Activated B cell treated with CpG ODN at 0.5 μM for 24 hours (primary cell): ENCODE data around the gene SULT1C4. TPM values are rescaled to one million over a fixed set of nuclear protein-coding genes. Genes with fewer than 3 reads are reported as not detected.

ENCODE experiments used
- ATAC-seq: fragments of 200-7000 bp; cut with Tn5 transposase; one replicate; pipeline ENCODE4 v1.10.0; 2021; ENCODE audit warnings: low read depth, mild to moderate bottlenecking, moderate library complexity
- CTCF ChIA-PET: fragments of 350-600 bp; sonication (Branson Sonifier 250); formaldehyde crosslinking; loops from one replicate; lab custom pipeline; 2021; ENCODE audit warnings: antibody characterized with exemption; lab: Charles Lee
- POLR2A ChIA-PET: fragments of 350-600 bp; sonication (Branson Sonifier 250); formaldehyde crosslinking; loops from one replicate; lab custom pipeline; 2021; ENCODE audit warnings: antibody characterized with exemption; lab: Charles Lee
- DNase-seq: peaks from one replicate; pipeline ENCODE4 v3.0.0; 2022
- H3K27ac Mint-ChIP-seq: one replicate; pipeline ENCODE4 v1.8.0; 2020; ENCODE audit warnings: mixed read lengths
- H3K27me3 Mint-ChIP-seq: one replicate; pipeline ENCODE4 v1.8.0; 2021; ENCODE audit warnings: mixed read lengths
- H3K36me3 Mint-ChIP-seq: one replicate; pipeline ENCODE4 v1.8.0; 2021; ENCODE audit warnings: low read depth, mixed read lengths
- H3K4me1 Mint-ChIP-seq: one replicate; pipeline ENCODE4 v1.8.0; 2021; ENCODE audit warnings: mixed read lengths
- H3K4me3 Mint-ChIP-seq: one replicate; pipeline ENCODE4 v1.8.0; 2020; ENCODE audit warnings: mild to moderate bottlenecking, mixed read lengths
- H3K9me3 Mint-ChIP-seq: one replicate; pipeline ENCODE4 v1.8.0; 2020; ENCODE audit warnings: mixed read lengths
- CTCF ChIP-seq: fragments of 200-600 bp; IDR thresholded peaks from one replicate; pipeline ENCODE4 v1.8.0; 2022; ENCODE audit warnings: antibody characterized with exemption, mild to moderate bottlenecking
- intact Hi-C: fragments of 100-400 bp; cut with micrococcal nuclease; formaldehyde crosslinking; loops from one replicate; pipeline ENCODE4 v1.15.1; 2024
- total RNA-seq: library from RNA; stranded (reverse); gene quantifications from 2 replicates; pipeline ENCODE4 v1.2.3, GENCODE V29; 2022

Gene SULT1C4
- total RNA-seq, 1 donor from 2014 or later = not detected

GRCh38 chr2:108436976-108437375 is 59.2 kb downstream of the SULT1C4 start:
- TF ChIP-seq CTCF = no peak
- Mint-ChIP-seq H3K9me3 (no peaks in the 10 kb centered on the region), H3K4me1 (peaks cover 6% of the 10 kb centered on the region), H3K27ac (no peak overlapping the region), H3K4me3 (no peak overlapping the region), H3K27me3 (peaks cover under 1% of the 10 kb centered on the region), H3K36me3 (no peaks in the 10 kb centered on the region)
- no peak for ATAC-seq
- POLR2A ChIA-PET = no interaction called here
- intact Hi-C loops = no loop called here
- DNase-seq = no peak
- CTCF ChIA-PET = no interaction called here

Other genes with a start within 250 kb of the SULT1C4 start
- not detected in 2 replicates for gene SULT1C3, start 138.0 kb upstream of the SULT1C4 start, total RNA-seq
- not detected in 2 replicates for gene SULT1C2, start 89.1 kb upstream of the SULT1C4 start, total RNA-seq
- gene GCC2, start 71.3 kb downstream of the SULT1C4 start, total RNA-seq = 44.0 and 53.8 TPM in 2 replicates
- gene LIMS1, start 156.5 kb downstream of the SULT1C4 start, total RNA-seq = 33.3 and 34.8 TPM in 2 replicates